ENCODE data around the gene POC1B. TPM values are rescaled to one million over a fixed set of nuclear protein-coding genes. Genes with fewer than 3 reads are reported as not detected.

Gene POC1B
- total RNA-seq, 3 donors from 2014 or later: 16.0 to 30.4 (median 27.9) TPM

DNA sequence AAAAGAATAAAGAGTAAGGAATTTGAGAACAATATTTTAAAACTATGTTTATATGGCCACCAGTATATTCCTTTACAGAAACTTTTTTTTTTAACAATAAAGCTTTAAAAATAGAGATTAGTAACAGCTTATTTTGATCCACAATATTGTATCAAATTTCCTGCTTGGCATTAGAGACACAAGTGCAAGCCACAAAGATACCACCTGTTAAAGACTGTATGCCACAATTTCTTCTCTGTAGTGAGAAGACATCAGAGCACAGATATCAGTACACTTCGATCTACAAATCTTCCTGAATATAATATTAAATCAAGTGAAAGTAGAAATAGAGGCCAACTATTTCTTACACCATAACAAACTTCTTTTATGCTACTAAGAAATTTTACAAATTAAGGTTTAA, 69.3 kb downstream of the POC1B start:
- Histone ChIP-seq H3K4me3 (no peak overlapping the region), H3K9me3 (no peaks in the 10 kb centered on the region), H3K36me3 (no peaks in the 10 kb centered on the region), H3K27ac (no peak overlapping the region), H3K4me1 (no peaks in the 10 kb centered on the region), H3K27me3 (no peaks in the 10 kb centered on the region)
- TF ChIP-seq POLR2A (IDR thresholded peaks at IDR 0.05) (no peak), POLR2AphosphoS5 (IDR thresholded peaks at IDR 0.05) (no peak), CTCF (IDR thresholded peaks at IDR 0.05) (no peak)
- intact Hi-C loops (cut with DNase I; ENCODE audit: low total_unique reads): loop anchor here (10.0 kb wide), 2 partner anchors 102 to 402 kb away; partner anchors contain the start of gene DUSP6
- DNase-seq (ENCODE audit: low spot score in 2 of 2): no peak

GRCh38 chr12:89454080-89454848, 71.6 kb downstream of the POC1B start:
- H3K4me1 ChIP-seq: no peaks in the 10 kb centered on the region
- H3K27me3 ChIP-seq: no peaks in the 10 kb centered on the region
- no peak for DNase-seq (ENCODE audit: low spot score in 2 of 2)
- H3K27ac ChIP-seq: peak overlapping the region; percentile 4 to 78
- no peaks in the 10 kb centered on the region for H3K9me3 ChIP-seq
- TF ChIP-seq POLR2A (IDR thresholded peaks at IDR 0.05) (no peak), CTCF (IDR thresholded peaks at IDR 0.05) (no peak), POLR2AphosphoS5 (IDR thresholded peaks at IDR 0.05) (no peak)
- intact Hi-C loops (cut with DNase I; ENCODE audit: low total_unique reads): loop anchor here (10.0 kb wide), 2 partner anchors 99 to 399 kb away; partner anchors contain the start of gene DUSP6
- no peaks in the 10 kb centered on the region for H3K36me3 ChIP-seq
- peak overlapping the region in 1 of 3 donors; percentile 12 for H3K4me3 ChIP-seq

- no peaks in the 10 kb centered on the region for H3K4me1 ChIP-seq
- no peak for DNase-seq (ENCODE audit: low spot score in 2 of 2)
- TF ChIP-seq CTCF (IDR thresholded peaks at IDR 0.05): no peak
- no peak for TF ChIP-seq POLR2A (IDR thresholded peaks at IDR 0.05)
- TF ChIP-seq POLR2AphosphoS5 (IDR thresholded peaks at IDR 0.05): no peak
- H3K36me3 ChIP-seq: no peaks in the 10 kb centered on the region
- H3K27ac ChIP-seq: peak overlapping the region; percentile 60 to 78
- H3K4me3 ChIP-seq: no peak overlapping the region
- intact Hi-C loops (cut with DNase I; ENCODE audit: low total_unique reads): loop anchor here (10.0 kb wide), 2 partner anchors 99 to 399 kb away; partner anchors contain the start of gene DUSP6
- no peaks in the 10 kb centered on the region for H3K27me3 ChIP-seq
- H3K9me3 ChIP-seq: no peaks in the 10 kb centered on the region
Observed at GRCh38 chr12:89453121-89453978, 72.5 kb downstream of the POC1B start.

DNA sequence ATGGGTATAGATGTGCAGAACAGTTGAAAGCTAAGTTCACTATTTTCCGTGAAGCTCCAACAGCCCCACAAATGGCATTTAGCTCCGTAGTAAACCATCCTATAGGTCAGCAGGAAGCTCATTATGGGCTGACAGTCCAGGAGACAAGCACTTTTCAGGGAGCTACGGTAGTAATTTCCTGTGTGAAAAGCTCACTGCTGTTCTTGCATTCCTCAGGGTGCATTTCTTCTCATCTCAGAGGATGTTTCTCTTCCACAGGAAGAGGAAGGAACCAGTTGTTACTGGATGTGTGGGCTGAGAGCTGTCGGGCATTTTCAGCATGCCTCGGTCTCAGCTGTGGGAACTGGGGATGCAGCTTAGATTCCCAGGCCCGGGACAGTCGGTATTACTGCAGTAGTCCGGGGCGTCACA, 74.0 kb downstream of the POC1B start:
- Histone ChIP-seq H3K27me3 (no peaks in the 10 kb centered on the region), H3K9me3 (no peaks in the 10 kb centered on the region), H3K4me1 (no peaks in the 10 kb centered on the region), H3K36me3 (no peaks in the 10 kb centered on the region), H3K4me3 (peak overlapping the region in 1 of 3 donors; percentile 37), H3K27ac (peak overlapping the region; percentile 12 to 85)
- peak in 1 of 2 donors; percentile 29 for DNase-seq (ENCODE audit: low spot score in 2 of 2)
- intact Hi-C loops (cut with DNase I; ENCODE audit: low total_unique reads): loop anchor here (10.0 kb wide), 2 partner anchors 97 to 397 kb away; partner anchors contain the start of gene DUSP6
- TF ChIP-seq POLR2AphosphoS5 (IDR thresholded peaks at IDR 0.05): peak in 1 of 3 donors; percentile 18
- TF ChIP-seq POLR2A (IDR thresholded peaks at IDR 0.05): no peak

DNA sequence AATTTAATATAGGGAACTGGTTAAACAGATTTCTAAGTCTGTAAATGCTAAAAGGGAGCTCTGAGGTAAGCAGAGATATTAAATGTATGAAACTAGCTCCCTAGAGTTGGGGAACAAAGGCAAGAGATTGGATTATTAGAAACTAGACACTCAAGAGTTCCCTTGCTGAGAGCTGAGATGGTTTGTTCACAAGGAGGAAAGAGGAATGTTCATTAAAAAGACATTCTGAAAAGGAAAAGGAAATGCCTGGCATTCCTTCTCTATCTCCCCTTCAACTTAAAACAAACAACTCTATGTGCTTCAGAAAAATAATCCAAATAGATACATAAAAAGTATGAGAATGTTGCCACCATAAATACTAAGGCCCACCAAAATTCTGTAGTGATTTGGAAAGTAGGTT, 74.9 kb downstream of the POC1B start:
- Histone ChIP-seq H3K27ac (no peak overlapping the region), H3K4me1 (no peaks in the 10 kb centered on the region), H3K27me3 (no peaks in the 10 kb centered on the region), H3K36me3 (no peaks in the 10 kb centered on the region), H3K4me3 (no peak overlapping the region), H3K9me3 (no peaks in the 10 kb centered on the region)
- no peak for DNase-seq (ENCODE audit: low spot score in 2 of 2)
- no peak for TF ChIP-seq POLR2AphosphoS5 (IDR thresholded peaks at IDR 0.05)
- TF ChIP-seq CTCF (IDR thresholded peaks at IDR 0.05): no peak
- no peak for TF ChIP-seq POLR2A (IDR thresholded peaks at IDR 0.05)
- intact Hi-C loops (cut with DNase I; ENCODE audit: low total_unique reads): loop anchor here (10.0 kb wide), 2 partner anchors 96 to 396 kb away; partner anchors contain the start of gene DUSP6
